GM23338 (cell line): ENCODE measurements around the gene MMD. TPM values are rescaled to one million over a fixed set of nuclear protein-coding genes. Genes with fewer than 3 reads are reported as not detected.

Experiments used
- ATAC-seq: fragments of 200-7000 bp; cut with Tn5 transposase; 3 replicates; pipeline ENCODE4 v1.9.1; 2020
- DNase-seq: peaks from one replicate; pipeline ENCODE4 v3.0.0-alpha.2; 2015; ENCODE audit warnings: low spot score
- H2AFZ ChIP-seq: fragments of 200-600 bp; sonication (generic); 2 replicates; pipeline ENCODE4 v1.8.0; 2016; ENCODE audit warnings: antibody characterized with exemption, mild to moderate bottlenecking, moderate library complexity
- H3F3A ChIP-seq: fragments of 200-600 bp; sonication (generic); replicated peaks from 2 replicates; pipeline ENCODE4 v1.8.0; 2017; ENCODE audit warnings: antibody characterized with exemption, mixed run types, low read depth
- H3K27ac ChIP-seq: fragments of 200-600 bp; sonication (generic); 2 replicates; pipeline ENCODE4 v1.6.1; 2016; ENCODE audit warnings: low read depth
- H3K27me3 ChIP-seq: fragments of 200-600 bp; sonication (generic); 2 replicates; pipeline ENCODE4 v1.8.0; 2016; ENCODE audit warnings: mild to moderate bottlenecking, mixed run types, moderate library complexity; ENCODE audit not compliant: insufficient read depth
- H3K36me3 ChIP-seq: fragments of 200-600 bp; sonication (generic); 2 replicates; pipeline ENCODE4 v1.8.0; 2016; ENCODE audit warnings: mild to moderate bottlenecking; ENCODE audit not compliant: insufficient read depth
- H3K4me1 ChIP-seq: fragments of 200-600 bp; sonication (generic); 2 replicates; pipeline ENCODE4 v1.8.0; 2016; ENCODE audit warnings: mild to moderate bottlenecking, moderate library complexity; ENCODE audit not compliant: insufficient read depth
- H3K4me2 ChIP-seq: fragments of 200-600 bp; sonication (generic); 2 replicates; pipeline ENCODE4 v1.7.1; 2017; ENCODE audit warnings: mixed run types
- H3K4me3 ChIP-seq: fragments of 200-600 bp; sonication (generic); 2 replicates; pipeline ENCODE4 v1.6.1; 2016; ENCODE audit warnings: mixed run types
- H3K79me2 ChIP-seq: fragments of 200-600 bp; sonication (generic); replicated peaks from 2 replicates; pipeline ENCODE4 v1.8.0; 2017; ENCODE audit warnings: mild to moderate bottlenecking; ENCODE audit not compliant: insufficient read depth
- H3K9me2 ChIP-seq: fragments of 200-600 bp; sonication (generic); 2 replicates; pipeline ENCODE4 v1.8.0; 2017; ENCODE audit not compliant: insufficient read depth
- H4K20me1 ChIP-seq: fragments of 200-600 bp; sonication (generic); replicated peaks from 2 replicates; pipeline ENCODE4 v1.8.0; 2017; ENCODE audit warnings: mild to moderate bottlenecking; ENCODE audit not compliant: insufficient read depth
- H3K27ac Mint-ChIP-seq: 2 replicates; pipeline ENCODE4 v1.8.0; 2020; ENCODE audit warnings: inconsistent platforms, mild to moderate bottlenecking, moderate library complexity, mixed read lengths
- H3K27me3 Mint-ChIP-seq: 3 replicates; pipeline ENCODE4 v1.8.0; 2022; ENCODE audit warnings: low read depth, mild to moderate bottlenecking, moderate library complexity, mixed read lengths, inconsistent platforms; ENCODE audit not compliant: insufficient read depth, poor library complexity
- H3K36me3 Mint-ChIP-seq: 3 replicates; pipeline ENCODE4 v1.8.0; 2021; ENCODE audit warnings: low read depth, mild to moderate bottlenecking, inconsistent platforms, moderate library complexity, mixed read lengths
- H3K4me1 Mint-ChIP-seq: 3 replicates; pipeline ENCODE4 v1.8.0; 2020; ENCODE audit warnings: mild to moderate bottlenecking, inconsistent platforms, mixed read lengths
- H3K4me3 Mint-ChIP-seq: 3 replicates; pipeline ENCODE4 v1.8.0; 2021; ENCODE audit warnings: moderate library complexity, mild to moderate bottlenecking, inconsistent platforms, mixed read lengths
- H3K9me3 Mint-ChIP-seq: 3 replicates; pipeline ENCODE4 v1.8.0; 2020; ENCODE audit warnings: moderate library complexity, mild to moderate bottlenecking, inconsistent platforms, mixed read lengths
- JUNB ChIP-seq: IDR thresholded peaks from one replicate; pipeline ENCODE4 v1.6.1; 2016; ENCODE audit warnings: antibody characterized with exemption; ENCODE audit not compliant: unreplicated experiment
- polyA plus RNA-seq: library from polyadenylated mRNA; unstranded; fragments of >200 nt; fragmentation: Nextera tagmentation; extraction: Ambion mirVana; gene quantifications from 2 replicates; pipeline ENCODE4 v1.2.1, GENCODE V29; 2016
- total RNA-seq: library from RNA; depleted of rRNA; stranded (reverse); fragments of >200 nt; shearing (Covaris generic); gene quantifications from 2 replicates; pipeline ENCODE4 v1.2.3, GENCODE V29; 2014
- TF ChIP-seq, protein P1 (sequence below): fragments of 250-450 bp; sonication (Bioruptor Pico); IDR thresholded peaks from 2 replicates; pipeline ENCODE4 v1.5.0; 2020; ENCODE audit warnings: mild to moderate bottlenecking, moderate library complexity
- TF ChIP-seq, protein P2 (sequence below), 2 experiments: fragments of 200-600 bp in 1 of 2; sonication (generic) in 1 of 2; conservative IDR thresholded peaks; 2 replicates each; pipeline versions ENCODE4 v1.5.1 to v1.6.1; 2016 to 2017; ENCODE audit warnings: antibody characterized with exemption in 2 of 2, low read depth in 2 of 2, mild to moderate bottlenecking in 2 of 2, moderate library complexity in 1 of 2

The MMD gene
- total and polyA plus RNA-seq, 2 experiments from 2014 or later: 46.4 to 47.0 TPM

DNA sequence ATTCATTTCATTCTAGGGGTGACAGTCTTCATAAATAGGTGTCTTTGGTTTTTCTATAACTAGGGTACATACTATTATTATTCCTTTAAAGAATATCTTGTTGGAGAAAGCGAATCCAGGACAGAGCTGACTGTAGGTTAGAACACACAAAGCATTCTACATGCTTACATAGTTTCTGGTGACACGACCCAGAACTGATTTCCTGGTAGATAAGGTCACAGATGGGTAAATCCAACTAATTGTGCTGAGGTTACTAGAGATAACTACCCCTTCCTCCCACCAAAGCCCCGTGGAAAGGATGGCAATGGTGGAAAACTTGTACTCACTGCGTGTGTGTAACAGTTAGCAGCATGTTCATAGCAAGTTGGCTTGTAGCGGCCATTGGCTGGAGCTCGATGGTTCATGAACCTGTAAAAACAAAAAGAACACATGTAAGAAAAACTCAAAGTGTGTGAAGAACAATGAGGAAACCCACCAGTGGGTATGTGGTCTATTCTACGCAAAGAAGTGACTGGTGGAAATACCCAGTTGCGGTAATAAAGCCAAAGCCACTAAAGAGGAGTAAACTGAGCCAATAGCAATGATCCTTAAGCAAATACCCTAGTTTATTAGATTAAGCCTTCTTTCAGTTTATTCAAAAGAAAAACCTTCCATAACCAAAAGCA is 7.7 kb downstream of the MMD start (continued):
- TF ChIP-seq, protein P1, sequence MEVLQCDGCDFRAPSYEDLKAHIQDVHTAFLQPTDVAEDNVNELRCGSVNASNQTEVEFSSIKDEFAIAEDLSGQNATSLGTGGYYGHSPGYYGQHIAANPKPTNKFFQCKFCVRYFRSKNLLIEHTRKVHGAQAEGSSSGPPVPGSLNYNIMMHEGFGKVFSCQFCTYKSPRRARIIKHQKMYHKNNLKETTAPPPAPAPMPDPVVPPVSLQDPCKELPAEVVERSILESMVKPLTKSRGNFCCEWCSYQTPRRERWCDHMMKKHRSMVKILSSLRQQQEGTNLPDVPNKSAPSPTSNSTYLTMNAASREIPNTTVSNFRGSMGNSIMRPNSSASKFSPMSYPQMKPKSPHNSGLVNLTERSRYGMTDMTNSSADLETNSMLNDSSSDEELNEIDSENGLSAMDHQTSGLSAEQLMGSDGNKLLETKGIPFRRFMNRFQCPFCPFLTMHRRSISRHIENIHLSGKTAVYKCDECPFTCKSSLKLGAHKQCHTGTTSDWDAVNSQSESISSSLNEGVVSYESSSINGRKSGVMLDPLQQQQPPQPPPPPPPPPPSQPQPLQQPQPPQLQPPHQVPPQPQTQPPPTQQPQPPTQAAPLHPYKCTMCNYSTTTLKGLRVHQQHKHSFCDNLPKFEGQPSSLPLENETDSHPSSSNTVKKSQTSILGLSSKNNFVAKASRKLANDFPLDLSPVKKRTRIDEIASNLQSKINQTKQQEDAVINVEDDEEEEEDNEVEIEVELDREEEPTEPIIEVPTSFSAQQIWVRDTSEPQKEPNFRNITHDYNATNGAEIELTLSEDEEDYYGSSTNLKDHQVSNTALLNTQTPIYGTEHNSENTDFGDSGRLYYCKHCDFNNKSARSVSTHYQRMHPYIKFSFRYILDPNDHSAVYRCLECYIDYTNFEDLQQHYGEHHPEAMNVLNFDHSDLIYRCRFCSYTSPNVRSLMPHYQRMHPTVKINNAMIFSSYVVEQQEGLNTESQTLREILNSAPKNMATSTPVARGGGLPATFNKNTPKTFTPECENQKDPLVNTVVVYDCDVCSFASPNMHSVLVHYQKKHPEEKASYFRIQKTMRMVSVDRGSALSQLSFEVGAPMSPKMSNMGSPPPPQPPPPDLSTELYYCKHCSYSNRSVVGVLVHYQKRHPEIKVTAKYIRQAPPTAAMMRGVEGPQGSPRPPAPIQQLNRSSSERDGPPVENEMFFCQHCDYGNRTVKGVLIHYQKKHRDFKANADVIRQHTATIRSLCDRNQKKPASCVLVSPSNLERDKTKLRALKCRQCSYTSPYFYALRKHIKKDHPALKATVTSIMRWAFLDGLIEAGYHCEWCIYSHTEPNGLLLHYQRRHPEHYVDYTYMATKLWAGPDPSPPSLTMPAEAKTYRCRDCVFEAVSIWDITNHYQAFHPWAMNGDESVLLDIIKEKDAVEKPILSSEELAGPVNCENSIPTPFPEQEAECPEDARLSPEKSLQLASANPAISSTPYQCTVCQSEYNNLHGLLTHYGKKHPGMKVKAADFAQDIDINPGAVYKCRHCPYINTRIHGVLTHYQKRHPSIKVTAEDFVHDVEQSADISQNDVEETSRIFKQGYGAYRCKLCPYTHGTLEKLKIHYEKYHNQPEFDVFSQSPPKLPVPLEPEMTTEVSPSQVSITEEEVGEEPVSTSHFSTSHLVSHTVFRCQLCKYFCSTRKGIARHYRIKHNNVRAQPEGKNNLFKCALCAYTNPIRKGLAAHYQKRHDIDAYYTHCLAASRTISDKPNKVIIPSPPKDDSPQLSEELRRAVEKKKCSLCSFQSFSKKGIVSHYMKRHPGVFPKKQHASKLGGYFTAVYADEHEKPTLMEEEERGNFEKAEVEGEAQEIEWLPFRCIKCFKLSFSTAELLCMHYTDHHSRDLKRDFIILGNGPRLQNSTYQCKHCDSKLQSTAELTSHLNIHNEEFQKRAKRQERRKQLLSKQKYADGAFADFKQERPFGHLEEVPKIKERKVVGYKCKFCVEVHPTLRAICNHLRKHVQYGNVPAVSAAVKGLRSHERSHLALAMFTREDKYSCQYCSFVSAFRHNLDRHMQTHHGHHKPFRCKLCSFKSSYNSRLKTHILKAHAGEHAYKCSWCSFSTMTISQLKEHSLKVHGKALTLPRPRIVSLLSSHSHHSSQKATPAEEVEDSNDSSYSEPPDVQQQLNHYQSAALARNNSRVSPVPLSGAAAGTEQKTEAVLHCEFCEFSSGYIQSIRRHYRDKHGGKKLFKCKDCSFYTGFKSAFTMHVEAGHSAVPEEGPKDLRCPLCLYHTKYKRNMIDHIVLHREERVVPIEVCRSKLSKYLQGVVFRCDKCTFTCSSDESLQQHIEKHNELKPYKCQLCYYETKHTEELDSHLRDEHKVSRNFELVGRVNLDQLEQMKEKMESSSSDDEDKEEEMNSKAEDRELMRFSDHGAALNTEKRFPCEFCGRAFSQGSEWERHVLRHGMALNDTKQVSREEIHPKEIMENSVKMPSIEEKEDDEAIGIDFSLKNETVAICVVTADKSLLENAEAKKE: no peak

DNA sequence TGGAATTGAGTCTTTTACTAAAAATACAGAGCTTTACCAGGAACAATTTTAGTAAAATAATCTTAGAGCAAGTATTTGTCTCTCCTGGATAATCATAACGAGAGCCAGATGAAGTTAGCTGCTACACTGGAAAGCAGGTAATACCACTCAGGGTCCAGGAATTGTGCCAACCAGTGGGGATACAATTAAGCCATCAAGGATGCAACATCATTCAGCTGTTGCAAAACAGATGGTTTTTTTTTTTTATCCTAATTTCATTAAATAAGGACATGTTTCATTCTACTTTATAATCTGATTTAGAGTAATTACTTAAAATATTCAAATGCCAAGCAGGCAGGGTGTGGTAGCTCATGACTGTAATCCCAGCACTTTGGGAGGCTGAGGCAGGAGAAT is 10.2 kb downstream of the MMD start:
- Mint-ChIP-seq H3K4me1 (peaks cover 3% of the 10 kb centered on the region; the same call in 2 of the 3 replicates), H3K27ac (no peak overlapping the region), H3K36me3 (peaks cover 59% of the 10 kb centered on the region), H3K27me3 (no peaks in the 10 kb centered on the region), H3K4me3 (no peak overlapping the region), H3K9me3 (no peaks in the 10 kb centered on the region)
- H3K4me2 ChIP-seq: no peak overlapping the region
- peaks cover 25% of the 10 kb centered on the region for H3K79me2 ChIP-seq
- no peaks in the 10 kb centered on the region for H3K4me1 ChIP-seq
- no peak overlapping the region for H3K27ac ChIP-seq
- H4K20me1 ChIP-seq: peaks cover 14% of the 10 kb centered on the region
- no peaks in the 10 kb centered on the region for H3K27me3 ChIP-seq
- no peaks in the 10 kb centered on the region for H3K9me2 ChIP-seq
- TF ChIP-seq, protein P2, sequence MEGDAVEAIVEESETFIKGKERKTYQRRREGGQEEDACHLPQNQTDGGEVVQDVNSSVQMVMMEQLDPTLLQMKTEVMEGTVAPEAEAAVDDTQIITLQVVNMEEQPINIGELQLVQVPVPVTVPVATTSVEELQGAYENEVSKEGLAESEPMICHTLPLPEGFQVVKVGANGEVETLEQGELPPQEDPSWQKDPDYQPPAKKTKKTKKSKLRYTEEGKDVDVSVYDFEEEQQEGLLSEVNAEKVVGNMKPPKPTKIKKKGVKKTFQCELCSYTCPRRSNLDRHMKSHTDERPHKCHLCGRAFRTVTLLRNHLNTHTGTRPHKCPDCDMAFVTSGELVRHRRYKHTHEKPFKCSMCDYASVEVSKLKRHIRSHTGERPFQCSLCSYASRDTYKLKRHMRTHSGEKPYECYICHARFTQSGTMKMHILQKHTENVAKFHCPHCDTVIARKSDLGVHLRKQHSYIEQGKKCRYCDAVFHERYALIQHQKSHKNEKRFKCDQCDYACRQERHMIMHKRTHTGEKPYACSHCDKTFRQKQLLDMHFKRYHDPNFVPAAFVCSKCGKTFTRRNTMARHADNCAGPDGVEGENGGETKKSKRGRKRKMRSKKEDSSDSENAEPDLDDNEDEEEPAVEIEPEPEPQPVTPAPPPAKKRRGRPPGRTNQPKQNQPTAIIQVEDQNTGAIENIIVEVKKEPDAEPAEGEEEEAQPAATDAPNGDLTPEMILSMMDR (conservative IDR thresholded peaks at IDR 0.05; ENCODE audit: low read depth in 2 of 2): no peak
- TF ChIP-seq JUNB: no peak
- peaks cover 37% of the 10 kb centered on the region for H3K36me3 ChIP-seq
- no peaks in the 10 kb centered on the region for H3F3A ChIP-seq
- ATAC-seq: no peak
- DNase-seq: no peak
- H3K4me3 ChIP-seq: no peak overlapping the region
- no peak overlapping the region for H2AFZ ChIP-seq
